HAP-1 (cell line): Measurements from ENCODE around the gene PLCG2.
"Not testable (repeated sequence)": the region's sequence is repeated elsewhere in the genome, so short reads cannot be mapped to it uniquely, and the experiment has no call there.

Experiments
- DNase-seq, 2 experiments: peaks; one replicate each; pipeline ENCODE4 v3.0.0-alpha.2; 2016 to 2020; ENCODE audit warnings: low spot score in 2 of 2
- H3K27me3 ChIP-seq: fragments of 250-450 bp; sonication (Bioruptor Pico); 2 replicates; pipeline ENCODE4 v1.5.1; 2020; ENCODE audit warnings: low read depth, mild to moderate bottlenecking, moderate library complexity
- H3K36me3 ChIP-seq: fragments of 250-450 bp; sonication (Bioruptor Pico); replicated peaks from 2 replicates; pipeline ENCODE4 v1.5.1; 2020; ENCODE audit warnings: mild to moderate bottlenecking
- H3K4me1 ChIP-seq: fragments of 250-450 bp; sonication (Bioruptor Pico); 2 replicates; pipeline ENCODE4 v1.5.1; 2020; ENCODE audit warnings: mild to moderate bottlenecking
- H3K4me3 ChIP-seq: fragments of 250-450 bp; sonication (Bioruptor Pico); 2 replicates; pipeline ENCODE4 v1.5.1; 2020; ENCODE audit warnings: mild to moderate bottlenecking, moderate library complexity
- H3K9me3 ChIP-seq: fragments of 250-450 bp; sonication (Bioruptor Pico); 2 replicates; pipeline ENCODE4 v1.5.1; 2020; ENCODE audit warnings: mild to moderate bottlenecking, moderate library complexity
- in situ Hi-C: fragments of 300-500 bp; cut with MboI; formaldehyde crosslinking; loops from 3 replicates; pipeline ENCODE4 v1.14.3; 2020; ENCODE audit warnings: low sequenced_read_pairs, inconsistent platforms, mixed read lengths

Gene PLCG2

GRCh38 chr16:82008957-82009592, 230.0 kb downstream of the PLCG2 start:
- peaks cover 5% of the 10 kb centered on the region; the same call in 1 of the 2 replicates for H3K27me3 ChIP-seq
- DNase-seq: no peak
- no peaks in the 10 kb centered on the region for H3K36me3 ChIP-seq
- in situ Hi-C loops: no loop called here
- peaks cover 6% of the 10 kb centered on the region for H3K9me3 ChIP-seq
- no peaks in the 10 kb centered on the region for H3K4me1 ChIP-seq
- H3K4me3 ChIP-seq: no peak overlapping the region

- H3K36me3 ChIP-seq, H3K27me3 ChIP-seq, H3K4me3 ChIP-seq, H3K9me3 ChIP-seq, DNase-seq, H3K4me1 ChIP-seq, in situ Hi-C loops: not testable (repeated sequence)
These were observed 230.7 kb downstream of the PLCG2 start for GRCh38 chr16:82009789-82010188.

- in situ Hi-C loops: no loop called here
- Histone ChIP-seq H3K36me3 (no peaks in the 10 kb centered on the region), H3K9me3 (peaks cover 6% of the 10 kb centered on the region), H3K4me3 (no peak overlapping the region), H3K27me3 (peaks cover 5% of the 10 kb centered on the region; the same call in 1 of the 2 replicates), H3K4me1 (no peaks in the 10 kb centered on the region)
- no peak for DNase-seq
These were observed 231.6 kb downstream of the PLCG2 start for GRCh38 chr16:82010649-82011048.

- in situ Hi-C loops: no loop called here
- H3K9me3 ChIP-seq: peaks cover 6% of the 10 kb centered on the region
- peaks cover 5% of the 10 kb centered on the region; the same call in 1 of the 2 replicates for H3K27me3 ChIP-seq
- H3K4me3 ChIP-seq: no peak within 1 kb of the TSS
- H3K36me3 ChIP-seq: no peaks in the 10 kb centered on the region
- DNase-seq: no peak
- no peaks in the 10 kb centered on the region for H3K4me1 ChIP-seq
These were observed 232.1 kb downstream of the PLCG2 start, which contains the start of gene SDR42E1 for GRCh38 chr16:82011199-82011641. TSS of gene SDR42E1 (minus strand) at chr16:82011470. CDS start at chr16:82000858, 10,612 bp downstream.
